ENCODE data around the gene BCAP29.

DNA sequence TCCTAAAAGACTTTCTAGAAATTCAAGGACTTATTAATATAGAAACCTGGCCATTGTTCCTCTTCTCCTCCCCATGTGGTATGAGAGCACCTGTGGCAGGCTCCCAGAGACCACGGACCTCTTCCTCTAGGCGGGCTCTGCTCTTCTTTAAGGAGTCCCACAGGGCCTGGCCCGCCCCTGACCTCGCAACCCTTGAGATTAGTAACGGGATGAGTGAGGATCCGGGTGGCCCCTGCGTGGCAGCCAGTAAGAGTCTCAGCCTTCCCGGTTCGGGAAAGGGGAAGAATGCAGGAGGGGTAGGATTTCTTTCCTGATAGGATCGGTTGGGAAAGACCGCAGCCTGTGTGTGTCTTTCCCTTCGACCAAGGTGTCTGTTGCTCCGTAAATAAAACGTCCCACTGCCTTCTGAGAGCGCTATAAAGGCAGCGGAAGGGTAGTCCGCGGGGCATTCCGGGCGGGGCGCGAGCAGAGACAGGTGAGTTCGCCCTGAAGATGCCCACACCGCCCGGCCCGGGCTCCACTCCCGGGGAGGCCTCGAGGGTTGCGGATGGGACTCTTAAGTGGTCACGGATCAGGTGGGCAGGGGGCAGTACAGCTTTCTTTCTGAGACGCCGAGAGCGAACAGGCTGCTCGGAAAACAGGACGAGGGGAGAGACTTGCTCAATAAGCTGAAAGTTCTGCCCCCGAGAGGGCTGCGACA is 80.5 kb downstream of the BCAP29 start, which contains the start of gene SLC26A4:
- TF ChIP-seq, protein P1, sequence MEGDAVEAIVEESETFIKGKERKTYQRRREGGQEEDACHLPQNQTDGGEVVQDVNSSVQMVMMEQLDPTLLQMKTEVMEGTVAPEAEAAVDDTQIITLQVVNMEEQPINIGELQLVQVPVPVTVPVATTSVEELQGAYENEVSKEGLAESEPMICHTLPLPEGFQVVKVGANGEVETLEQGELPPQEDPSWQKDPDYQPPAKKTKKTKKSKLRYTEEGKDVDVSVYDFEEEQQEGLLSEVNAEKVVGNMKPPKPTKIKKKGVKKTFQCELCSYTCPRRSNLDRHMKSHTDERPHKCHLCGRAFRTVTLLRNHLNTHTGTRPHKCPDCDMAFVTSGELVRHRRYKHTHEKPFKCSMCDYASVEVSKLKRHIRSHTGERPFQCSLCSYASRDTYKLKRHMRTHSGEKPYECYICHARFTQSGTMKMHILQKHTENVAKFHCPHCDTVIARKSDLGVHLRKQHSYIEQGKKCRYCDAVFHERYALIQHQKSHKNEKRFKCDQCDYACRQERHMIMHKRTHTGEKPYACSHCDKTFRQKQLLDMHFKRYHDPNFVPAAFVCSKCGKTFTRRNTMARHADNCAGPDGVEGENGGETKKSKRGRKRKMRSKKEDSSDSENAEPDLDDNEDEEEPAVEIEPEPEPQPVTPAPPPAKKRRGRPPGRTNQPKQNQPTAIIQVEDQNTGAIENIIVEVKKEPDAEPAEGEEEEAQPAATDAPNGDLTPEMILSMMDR (optimal IDR thresholded peaks at IDR 0.05 in 1 of 3, IDR thresholded peaks at IDR 0.05 in 1 of 3, conservative IDR thresholded peaks at IDR 0.05 in 1 of 3; ENCODE audit: extremely low read depth in 1 of 3, insufficient read depth in 2 of 3, low read length in 3 of 3), result no peak
- no peak for TF ChIP-seq EZH2 (IDR thresholded peaks at IDR 0.05; ENCODE audit: low read length)
